HEK293 (cell line): ENCODE results near the gene EPHA2.

Experiments used
- GLI2 ChIP-seq: fragments of 450-650 bp; formaldehyde crosslinking; IDR thresholded peaks from 2 replicates; pipeline ENCODE4; 2017; ENCODE audit warnings: missing biosample characterization, missing genetic modification characterization, low read depth, borderline replicate concordance
- GLIS1 ChIP-seq: fragments of 450-650 bp; formaldehyde crosslinking; IDR thresholded peaks from 2 replicates; pipeline ENCODE4 v1.5.1; 2016; ENCODE audit warnings: missing biosample characterization, missing genetic modification characterization
- INSM2 ChIP-seq: fragments of 450-650 bp; formaldehyde crosslinking; IDR thresholded peaks from 2 replicates; pipeline ENCODE4 v1.5.1; 2016; ENCODE audit warnings: missing biosample characterization, missing genetic modification characterization
- KLF8 ChIP-seq: fragments of 450-650 bp; formaldehyde crosslinking; IDR thresholded peaks from 2 replicates; pipeline ENCODE4 v1.5.1; 2016; ENCODE audit warnings: missing biosample characterization, missing genetic modification characterization
- OVOL3 ChIP-seq: fragments of 450-650 bp; formaldehyde crosslinking; IDR thresholded peaks from 2 replicates; pipeline ENCODE4 v1.5.1; 2016; ENCODE audit warnings: missing biosample characterization, missing genetic modification characterization
- TRIM28 ChIP-seq: IDR thresholded peaks from 2 replicates; pipeline ENCODE4 v1.6.1; 2011; ENCODE audit warnings: low read length, control low read depth, borderline replicate concordance
- ZBTB44 ChIP-seq: fragments of 450-650 bp; IDR thresholded peaks from 2 replicates; pipeline ENCODE4 v1.5.1; 2018; ENCODE audit warnings: missing biosample characterization, mild to moderate bottlenecking, missing genetic modification characterization
- ZEB2 ChIP-seq: fragments of 450-650 bp; formaldehyde crosslinking; IDR thresholded peaks from 2 replicates; pipeline ENCODE4 v1.5.1; 2016; ENCODE audit warnings: missing biosample characterization, missing genetic modification characterization
- ZFP69B ChIP-seq: fragments of 450-650 bp; formaldehyde crosslinking; IDR thresholded peaks from 2 replicates; pipeline ENCODE4 v1.5.1; 2016; ENCODE audit warnings: missing biosample characterization, missing genetic modification characterization
- ZNF239 ChIP-seq: fragments of 450-650 bp; formaldehyde crosslinking; IDR thresholded peaks from 2 replicates; pipeline ENCODE4 v1.5.1; 2016; ENCODE audit warnings: missing biosample characterization, missing genetic modification characterization
- ZNF311 ChIP-seq: fragments of 450-650 bp; formaldehyde crosslinking; IDR thresholded peaks from 2 replicates; pipeline ENCODE4 v1.5.1; 2017; ENCODE audit warnings: missing biosample characterization, missing genetic modification characterization, borderline replicate concordance
- ZNF324 ChIP-seq: fragments of 450-650 bp; formaldehyde crosslinking; IDR thresholded peaks from 2 replicates; pipeline ENCODE4 v1.5.1; 2016; ENCODE audit warnings: missing biosample characterization, missing genetic modification characterization
- ZNF341 ChIP-seq: fragments of 450-650 bp; formaldehyde crosslinking; IDR thresholded peaks from 2 replicates; pipeline ENCODE4; 2016; ENCODE audit warnings: low read depth, missing biosample characterization, missing genetic modification characterization
- ZNF366 ChIP-seq: fragments of 450-650 bp; formaldehyde crosslinking; conservative IDR thresholded peaks from 2 replicates; pipeline ENCODE4 v1.5.1; 2016; ENCODE audit warnings: missing biosample characterization, missing genetic modification characterization
- ZNF473 ChIP-seq: fragments of 450-650 bp; formaldehyde crosslinking; IDR thresholded peaks from 2 replicates; pipeline ENCODE4 v1.5.1; 2017; ENCODE audit warnings: missing biosample characterization, missing genetic modification characterization
- ZNF488 ChIP-seq: fragments of 450-650 bp; formaldehyde crosslinking; IDR thresholded peaks from 2 replicates; pipeline ENCODE4 v1.5.1; 2016; ENCODE audit warnings: missing biosample characterization, missing genetic modification characterization
- ZNF560 ChIP-seq: fragments of 450-650 bp; formaldehyde crosslinking; IDR thresholded peaks from 2 replicates; pipeline ENCODE4 v1.5.1; 2017; ENCODE audit warnings: missing biosample characterization, missing genetic modification characterization, borderline replicate concordance
- ZNF580 ChIP-seq: fragments of 450-650 bp; formaldehyde crosslinking; IDR thresholded peaks from 2 replicates; pipeline ENCODE4 v1.5.1; 2016; ENCODE audit warnings: missing biosample characterization, missing genetic modification characterization
- ZNF600 ChIP-seq: fragments of 450-650 bp; formaldehyde crosslinking; IDR thresholded peaks from 2 replicates; pipeline ENCODE4 v1.5.1; 2016; ENCODE audit warnings: missing biosample characterization, missing genetic modification characterization
- ZNF621 ChIP-seq: fragments of 450-650 bp; formaldehyde crosslinking; IDR thresholded peaks from 2 replicates; pipeline ENCODE4 v1.5.1; 2017; ENCODE audit warnings: missing biosample characterization, missing genetic modification characterization
- ZNF629 ChIP-seq: fragments of 450-650 bp; formaldehyde crosslinking; IDR thresholded peaks from 2 replicates; pipeline ENCODE4 v1.5.1; 2017; ENCODE audit warnings: missing biosample characterization, missing genetic modification characterization
- TF ChIP-seq, protein P1 (sequence below): fragments of 450-650 bp; formaldehyde crosslinking; IDR thresholded peaks from 2 replicates; pipeline ENCODE4 v1.5.1; 2016; ENCODE audit warnings: missing biosample characterization, missing genetic modification characterization, low read depth
- TF ChIP-seq, protein P2 (sequence below): fragments of 450-650 bp; formaldehyde crosslinking; IDR thresholded peaks from 2 replicates; pipeline ENCODE4 v1.5.1; 2016; ENCODE audit warnings: missing biosample characterization, missing genetic modification characterization
- TF ChIP-seq, protein P3 (sequence below): fragments of 450-650 bp; formaldehyde crosslinking; IDR thresholded peaks from 2 replicates; pipeline ENCODE4 v1.5.1; 2016; ENCODE audit warnings: missing biosample characterization, missing genetic modification characterization
- TF ChIP-seq, protein P4 (sequence below): fragments of 450-650 bp; formaldehyde crosslinking; IDR thresholded peaks from 2 replicates; pipeline ENCODE4 v1.5.1; 2016; ENCODE audit warnings: missing biosample characterization, missing genetic modification characterization

EPHA2 gene

GRCh38 chr1:16151196-16151994, 4.5 kb downstream of the EPHA2 start (continued):
- TF ChIP-seq, protein P1, sequence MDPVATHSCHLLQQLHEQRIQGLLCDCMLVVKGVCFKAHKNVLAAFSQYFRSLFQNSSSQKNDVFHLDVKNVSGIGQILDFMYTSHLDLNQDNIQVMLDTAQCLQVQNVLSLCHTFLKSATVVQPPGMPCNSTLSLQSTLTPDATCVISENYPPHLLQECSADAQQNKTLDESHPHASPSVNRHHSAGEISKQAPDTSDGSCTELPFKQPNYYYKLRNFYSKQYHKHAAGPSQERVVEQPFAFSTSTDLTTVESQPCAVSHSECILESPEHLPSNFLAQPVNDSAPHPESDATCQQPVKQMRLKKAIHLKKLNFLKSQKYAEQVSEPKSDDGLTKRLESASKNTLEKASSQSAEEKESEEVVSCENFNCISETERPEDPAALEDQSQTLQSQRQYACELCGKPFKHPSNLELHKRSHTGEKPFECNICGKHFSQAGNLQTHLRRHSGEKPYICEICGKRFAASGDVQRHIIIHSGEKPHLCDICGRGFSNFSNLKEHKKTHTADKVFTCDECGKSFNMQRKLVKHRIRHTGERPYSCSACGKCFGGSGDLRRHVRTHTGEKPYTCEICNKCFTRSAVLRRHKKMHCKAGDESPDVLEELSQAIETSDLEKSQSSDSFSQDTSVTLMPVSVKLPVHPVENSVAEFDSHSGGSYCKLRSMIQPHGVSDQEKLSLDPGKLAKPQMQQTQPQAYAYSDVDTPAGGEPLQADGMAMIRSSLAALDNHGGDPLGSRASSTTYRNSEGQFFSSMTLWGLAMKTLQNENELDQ (tag by site-specific recombination) = no peak
- TF ChIP-seq ZBTB44 (no peak), GLIS1 (tag by site-specific recombination) (peak; percentile 62; the same call in 1 of the 2 replicates), ZFP69B (no peak), ZNF473 (tag by site-specific recombination) (no peak), ZNF560 (no peak), ZNF324 (tag by site-specific recombination) (no peak), OVOL3 (tag by site-specific recombination) (no peak), ZNF629 (tag by site-specific recombination) (no peak), ZNF341 (tag by site-specific recombination) (peak; percentile 97), ZNF239 (tag by site-specific recombination) (no peak), ZNF488 (tag by site-specific recombination) (no peak), INSM2 (tag by site-specific recombination) (no peak), GLI2 (no peak), ZNF366 (no peak; the same call in 1 of the 2 replicates), ZNF621 (no peak), ZEB2 (tag by site-specific recombination) (peak; percentile 22; the same call in 1 of the 2 replicates), TRIM28 (no peak), KLF8 (tag by site-specific recombination) (no peak), ZNF311 (tag by site-specific recombination) (no peak), ZNF600 (tag by site-specific recombination) (peak; percentile 84), ZNF580 (tag by site-specific recombination) (no peak)
- TF ChIP-seq, protein P2, sequence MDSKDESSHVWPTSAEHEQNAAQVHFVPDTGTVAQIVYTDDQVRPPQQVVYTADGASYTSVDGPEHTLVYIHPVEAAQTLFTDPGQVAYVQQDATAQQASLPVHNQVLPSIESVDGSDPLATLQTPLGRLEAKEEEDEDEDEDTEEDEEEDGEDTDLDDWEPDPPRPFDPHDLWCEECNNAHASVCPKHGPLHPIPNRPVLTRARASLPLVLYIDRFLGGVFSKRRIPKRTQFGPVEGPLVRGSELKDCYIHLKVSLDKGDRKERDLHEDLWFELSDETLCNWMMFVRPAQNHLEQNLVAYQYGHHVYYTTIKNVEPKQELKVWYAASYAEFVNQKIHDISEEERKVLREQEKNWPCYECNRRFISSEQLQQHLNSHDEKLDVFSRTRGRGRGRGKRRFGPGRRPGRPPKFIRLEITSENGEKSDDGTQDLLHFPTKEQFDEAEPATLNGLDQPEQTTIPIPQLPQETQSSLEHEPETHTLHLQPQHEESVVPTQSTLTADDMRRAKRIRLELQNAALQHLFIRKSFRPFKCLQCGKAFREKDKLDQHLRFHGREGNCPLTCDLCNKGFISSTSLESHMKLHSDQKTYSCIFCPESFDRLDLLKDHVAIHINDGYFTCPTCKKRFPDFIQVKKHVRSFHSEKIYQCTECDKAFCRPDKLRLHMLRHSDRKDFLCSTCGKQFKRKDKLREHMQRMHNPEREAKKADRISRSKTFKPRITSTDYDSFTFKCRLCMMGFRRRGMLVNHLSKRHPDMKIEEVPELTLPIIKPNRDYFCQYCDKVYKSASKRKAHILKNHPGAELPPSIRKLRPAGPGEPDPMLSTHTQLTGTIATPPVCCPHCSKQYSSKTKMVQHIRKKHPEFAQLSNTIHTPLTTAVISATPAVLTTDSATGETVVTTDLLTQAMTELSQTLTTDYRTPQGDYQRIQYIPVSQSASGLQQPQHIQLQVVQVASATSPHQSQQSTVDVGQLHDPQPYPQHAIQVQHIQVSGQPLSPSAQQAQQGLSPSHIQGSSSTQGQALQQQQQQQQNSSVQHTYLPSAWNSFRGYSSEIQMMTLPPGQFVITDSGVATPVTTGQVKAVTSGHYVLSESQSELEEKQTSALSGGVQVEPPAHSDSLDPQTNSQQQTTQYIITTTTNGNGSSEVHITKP = no peak
- TF ChIP-seq, protein P3, sequence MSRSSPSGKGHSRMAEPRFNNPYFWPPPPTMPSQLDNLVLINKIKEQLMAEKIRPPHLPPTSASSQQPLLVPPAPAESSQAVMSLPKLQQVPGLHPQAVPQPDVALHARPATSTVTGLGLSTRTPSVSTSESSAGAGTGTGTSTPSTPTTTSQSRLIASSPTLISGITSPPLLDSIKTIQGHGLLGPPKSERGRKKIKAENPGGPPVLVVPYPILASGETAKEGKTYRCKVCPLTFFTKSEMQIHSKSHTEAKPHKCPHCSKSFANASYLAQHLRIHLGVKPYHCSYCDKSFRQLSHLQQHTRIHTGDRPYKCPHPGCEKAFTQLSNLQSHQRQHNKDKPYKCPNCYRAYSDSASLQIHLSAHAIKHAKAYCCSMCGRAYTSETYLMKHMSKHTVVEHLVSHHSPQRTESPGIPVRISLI (tag by site-specific recombination) = no peak
- TF ChIP-seq, protein P4, sequence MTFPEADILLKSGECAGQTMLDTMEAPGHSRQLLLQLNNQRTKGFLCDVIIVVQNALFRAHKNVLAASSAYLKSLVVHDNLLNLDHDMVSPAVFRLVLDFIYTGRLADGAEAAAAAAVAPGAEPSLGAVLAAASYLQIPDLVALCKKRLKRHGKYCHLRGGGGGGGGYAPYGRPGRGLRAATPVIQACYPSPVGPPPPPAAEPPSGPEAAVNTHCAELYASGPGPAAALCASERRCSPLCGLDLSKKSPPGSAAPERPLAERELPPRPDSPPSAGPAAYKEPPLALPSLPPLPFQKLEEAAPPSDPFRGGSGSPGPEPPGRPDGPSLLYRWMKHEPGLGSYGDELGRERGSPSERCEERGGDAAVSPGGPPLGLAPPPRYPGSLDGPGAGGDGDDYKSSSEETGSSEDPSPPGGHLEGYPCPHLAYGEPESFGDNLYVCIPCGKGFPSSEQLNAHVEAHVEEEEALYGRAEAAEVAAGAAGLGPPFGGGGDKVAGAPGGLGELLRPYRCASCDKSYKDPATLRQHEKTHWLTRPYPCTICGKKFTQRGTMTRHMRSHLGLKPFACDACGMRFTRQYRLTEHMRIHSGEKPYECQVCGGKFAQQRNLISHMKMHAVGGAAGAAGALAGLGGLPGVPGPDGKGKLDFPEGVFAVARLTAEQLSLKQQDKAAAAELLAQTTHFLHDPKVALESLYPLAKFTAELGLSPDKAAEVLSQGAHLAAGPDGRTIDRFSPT (tag by site-specific recombination) = no peak
